Gastrocnemius medialis (tissue), 4 donors: Measurements from ENCODE around the gene CHST2. TPM values are rescaled to one million over a fixed set of nuclear protein-coding genes. Genes with fewer than 3 reads are reported as not detected.

ENCODE experiments used
- ATAC-seq, 2 donors: fragments of 150-250 bp; one replicate each; pipeline ENCODE4 v1.9.1; 2016
- DNase-seq, 2 donors: peaks; one replicate each; pipeline ENCODE4 v3.0.0-alpha.2; 2019
- H3K27ac ChIP-seq, 4 donors: fragments of 200-600 bp; sonication (generic); 1 replicate in 1 of 4; 2 replicates in 3 of 4; pipeline ENCODE4 v1.5.1; 2016 to 2018; ENCODE audit warnings: mild to moderate bottlenecking in 2 of 4, moderate library complexity in 1 of 4
- H3K27me3 ChIP-seq, 3 donors: fragments of 200-600 bp; sonication (generic) in 2 of 3; 1 replicate in 1 of 3; 2 replicates in 2 of 3; pipeline versions ENCODE4 v1.5.1 to v1.6.0; 2016 to 2019; ENCODE audit warnings: mild to moderate bottlenecking in 1 of 3, moderate library complexity in 1 of 3
- H3K36me3 ChIP-seq, 2 donors: fragments of 200-600 bp; sonication (generic) in 1 of 2; one replicate each; pipeline ENCODE4 v1.5.1; 2017 to 2018
- H3K4me1 ChIP-seq, 2 donors: fragments of 200-600 bp; sonication (generic) in 1 of 2; one replicate each; pipeline ENCODE4 v1.5.1; 2016 to 2017; ENCODE audit warnings: mild to moderate bottlenecking in 2 of 2
- H3K4me3 ChIP-seq, 4 donors: fragments of 200-600 bp; sonication (generic) in 3 of 4; 1 replicate in 1 of 4; 2 replicates in 3 of 4; pipeline ENCODE4 v1.5.1; 2016 to 2019; ENCODE audit warnings: mild to moderate bottlenecking in 2 of 4
- H3K9me3 ChIP-seq, 3 donors: fragments of 200-600 bp; sonication (generic) in 2 of 3; 1 replicate in 1 of 3; 2 replicates in 2 of 3; pipeline ENCODE4 v1.5.1; 2016 to 2019
- POLR2A ChIP-seq, 2 donors: fragments of 450-650 bp; IDR thresholded peaks; one replicate each; pipeline ENCODE4 v1.6.1; 2017; ENCODE audit warnings: antibody characterized with exemption in 2 of 2, mild to moderate bottlenecking in 2 of 2, moderate library complexity in 2 of 2
- in situ Hi-C, 4 donors: fragments of 200-750 bp; cut with MboI; loops; one replicate each; pipeline versions ENCODE4 v1.15.0 to v1.8.0; 2017; ENCODE audit warnings: low sequenced_read_pairs in 4 of 4
- intact Hi-C: fragments of 100-400 bp; cut with DNase I; formaldehyde crosslinking; loops from one replicate; pipeline ENCODE4 v1.15.1; 2023; ENCODE audit warnings: low total_unique reads
- total RNA-seq, 4 donors: library from RNA; depleted of rRNA; stranded (reverse); fragments of >200 nt; gene quantifications; one replicate each; pipeline versions ENCODE4 v1.1.0 to v1.2.3, GENCODE V29; 2016
- TF ChIP-seq, protein P1 (sequence below), 5 experiments: fragments of 450-650 bp in 3 of 5; fragments of 200-600 bp in 2 of 5; sonication (generic) in 2 of 5; IDR thresholded peaks in 4 of 5; conservative IDR thresholded peaks in 1 of 5; 1 replicate in 4 of 5; 2 replicates in 1 of 5; pipeline ENCODE4 v1.5.1; 2016 to 2019; ENCODE audit warnings: antibody characterized with exemption in 5 of 5, mild to moderate bottlenecking in 3 of 5, moderate library complexity in 3 of 5

Gene CHST2
- total RNA-seq, 4 donors from 2014 or later = 0.41 to 2.9 (median 1.8) TPM

DNA sequence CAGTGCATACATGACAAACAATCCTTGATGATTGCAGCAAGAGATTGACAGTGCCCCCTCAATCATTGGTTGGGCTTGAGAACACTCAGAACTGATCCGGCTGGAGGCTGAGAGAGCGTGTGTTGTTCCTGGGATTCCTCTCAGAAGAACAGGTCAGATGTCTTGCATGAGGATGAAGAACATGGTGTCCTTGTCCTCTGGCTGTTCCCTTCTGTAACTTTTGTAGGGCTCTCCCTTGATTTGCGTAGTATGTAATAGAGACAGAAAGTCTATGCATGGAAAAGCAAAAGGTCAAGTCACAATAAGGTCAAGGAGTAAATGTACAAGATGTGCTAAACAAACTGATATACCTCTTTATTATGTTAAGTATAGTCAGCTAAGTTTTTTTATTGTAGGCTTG is 8.2 kb downstream of the CHST2 start:
- TF ChIP-seq POLR2A (IDR thresholded peaks at IDR 0.05) = no peak
- TF ChIP-seq, protein P1, sequence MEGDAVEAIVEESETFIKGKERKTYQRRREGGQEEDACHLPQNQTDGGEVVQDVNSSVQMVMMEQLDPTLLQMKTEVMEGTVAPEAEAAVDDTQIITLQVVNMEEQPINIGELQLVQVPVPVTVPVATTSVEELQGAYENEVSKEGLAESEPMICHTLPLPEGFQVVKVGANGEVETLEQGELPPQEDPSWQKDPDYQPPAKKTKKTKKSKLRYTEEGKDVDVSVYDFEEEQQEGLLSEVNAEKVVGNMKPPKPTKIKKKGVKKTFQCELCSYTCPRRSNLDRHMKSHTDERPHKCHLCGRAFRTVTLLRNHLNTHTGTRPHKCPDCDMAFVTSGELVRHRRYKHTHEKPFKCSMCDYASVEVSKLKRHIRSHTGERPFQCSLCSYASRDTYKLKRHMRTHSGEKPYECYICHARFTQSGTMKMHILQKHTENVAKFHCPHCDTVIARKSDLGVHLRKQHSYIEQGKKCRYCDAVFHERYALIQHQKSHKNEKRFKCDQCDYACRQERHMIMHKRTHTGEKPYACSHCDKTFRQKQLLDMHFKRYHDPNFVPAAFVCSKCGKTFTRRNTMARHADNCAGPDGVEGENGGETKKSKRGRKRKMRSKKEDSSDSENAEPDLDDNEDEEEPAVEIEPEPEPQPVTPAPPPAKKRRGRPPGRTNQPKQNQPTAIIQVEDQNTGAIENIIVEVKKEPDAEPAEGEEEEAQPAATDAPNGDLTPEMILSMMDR (IDR thresholded peaks at IDR 0.05 in 4 of 5, conservative IDR thresholded peaks at IDR 0.05 in 1 of 5) = no peak
- no peak for ATAC-seq
- Histone ChIP-seq H3K27ac (no peak overlapping the region), H3K9me3 (no peaks in the 10 kb centered on the region), H3K27me3 (no peaks in the 10 kb centered on the region), H3K36me3 (no peaks in the 10 kb centered on the region), H3K4me1 (no peaks in the 10 kb centered on the region), H3K4me3 (no peak overlapping the region)
- in situ Hi-C loops (no loop called here), intact Hi-C loops (loop anchor here (10.0 kb wide), 1 partner anchor 517 kb away; no protein-coding TSS in a partner anchor)
- DNase-seq = no peak

DNA sequence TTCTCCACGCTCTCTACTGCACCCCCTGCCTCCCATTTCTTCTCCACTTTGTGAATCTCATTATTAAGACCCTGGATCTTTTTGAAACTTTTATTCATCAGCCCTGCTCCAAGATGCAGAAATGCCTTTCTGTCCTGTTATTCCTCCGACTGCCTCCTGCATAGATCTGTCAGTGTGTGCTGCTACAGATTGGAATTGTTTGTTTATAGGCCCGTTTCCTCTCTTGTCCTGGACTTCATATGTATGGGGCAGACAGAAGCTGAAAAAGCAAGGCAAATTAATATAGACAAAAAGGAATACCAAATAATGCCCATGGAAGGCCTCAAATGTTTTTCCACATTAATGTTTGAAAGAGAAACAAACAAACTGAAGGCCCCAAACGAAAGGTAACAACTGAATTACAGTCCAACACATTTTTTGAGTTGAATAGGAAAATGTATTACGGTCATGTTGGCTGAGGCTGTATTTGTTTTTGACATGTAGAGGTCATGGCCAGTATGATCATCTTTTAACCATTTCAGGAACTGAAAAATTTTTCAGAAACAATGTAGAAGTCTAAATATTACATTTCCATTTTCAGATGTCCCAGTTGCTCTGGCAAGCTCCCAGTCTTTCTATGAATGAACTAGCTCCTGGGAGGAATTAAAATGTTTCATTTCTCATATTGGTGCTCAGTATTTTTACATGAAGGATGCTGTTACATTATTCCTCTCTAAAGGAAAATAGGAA is 8.8 kb downstream of the CHST2 start:
- intact Hi-C loops = loop anchor here (10.0 kb wide), 1 partner anchor 516 kb away; no protein-coding TSS in a partner anchor

DNA sequence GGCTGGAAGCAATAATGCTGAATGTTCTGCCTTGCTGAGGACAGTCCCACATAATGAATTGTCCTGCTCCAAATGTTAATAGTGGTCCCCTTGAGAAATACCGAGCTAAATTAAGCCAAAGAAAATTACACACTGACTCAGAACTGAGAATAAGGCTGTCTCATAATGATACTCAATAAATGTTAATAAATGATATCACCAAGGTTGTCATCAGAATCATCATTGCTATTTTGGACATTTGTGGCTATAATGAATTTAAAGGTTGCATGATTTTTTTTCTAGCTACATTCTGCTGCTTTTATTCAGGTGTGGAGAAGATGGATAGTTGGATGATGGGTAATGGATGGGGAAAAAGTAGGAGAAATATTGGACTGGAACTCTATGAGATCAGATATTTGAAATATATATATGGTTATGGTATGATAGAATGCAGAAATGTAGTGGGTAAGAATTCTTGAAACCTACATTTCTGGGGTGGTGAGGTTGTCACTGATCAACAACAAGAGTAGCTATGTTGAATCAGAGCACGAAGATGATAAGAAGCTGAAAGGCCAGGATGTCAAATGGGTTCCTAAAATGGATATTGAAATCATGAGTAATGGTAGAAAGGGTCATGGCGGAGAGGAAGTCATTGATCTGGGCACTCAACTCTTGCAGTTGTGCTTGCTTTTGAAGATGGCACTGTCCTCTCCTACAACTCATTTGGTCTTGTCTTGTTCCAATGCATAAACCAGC is 12.8 kb downstream of the CHST2 start:
- no peak for TF ChIP-seq POLR2A (IDR thresholded peaks at IDR 0.05)
- TF ChIP-seq, protein P1 (IDR thresholded peaks at IDR 0.05 in 4 of 5, conservative IDR thresholded peaks at IDR 0.05 in 1 of 5) = no peak
- ATAC-seq (no peak), DNase-seq (no peak)
- Histone ChIP-seq H3K9me3 (no peaks in the 10 kb centered on the region), H3K27me3 (peaks cover 0 to 7% (median 0%) of the 10 kb centered on the region in 3 donors), H3K27ac (no peak overlapping the region), H3K4me1 (no peaks in the 10 kb centered on the region), H3K36me3 (no peaks in the 10 kb centered on the region), H3K4me3 (no peak overlapping the region)
- in situ Hi-C loops (no loop called here), intact Hi-C loops (no loop called here)

More for the DNA sequence above, 8.8 kb downstream of the CHST2 start:
- TF ChIP-seq, protein P1 (IDR thresholded peaks at IDR 0.05 in 4 of 5, conservative IDR thresholded peaks at IDR 0.05 in 1 of 5) = no peak
- ATAC-seq (no peak), DNase-seq (no peak)
- in situ Hi-C loops = no loop called here
- H3K9me3 ChIP-seq = no peaks in the 10 kb centered on the region
- no peaks in the 10 kb centered on the region for H3K4me1 ChIP-seq
- no peaks in the 10 kb centered on the region for H3K36me3 ChIP-seq
- no peaks in the 10 kb centered on the region for H3K27me3 ChIP-seq
- peak overlapping the region in 1 of 4 donors; percentile 27 for H3K27ac ChIP-seq
- H3K4me3 ChIP-seq = no peak overlapping the region

DNA sequence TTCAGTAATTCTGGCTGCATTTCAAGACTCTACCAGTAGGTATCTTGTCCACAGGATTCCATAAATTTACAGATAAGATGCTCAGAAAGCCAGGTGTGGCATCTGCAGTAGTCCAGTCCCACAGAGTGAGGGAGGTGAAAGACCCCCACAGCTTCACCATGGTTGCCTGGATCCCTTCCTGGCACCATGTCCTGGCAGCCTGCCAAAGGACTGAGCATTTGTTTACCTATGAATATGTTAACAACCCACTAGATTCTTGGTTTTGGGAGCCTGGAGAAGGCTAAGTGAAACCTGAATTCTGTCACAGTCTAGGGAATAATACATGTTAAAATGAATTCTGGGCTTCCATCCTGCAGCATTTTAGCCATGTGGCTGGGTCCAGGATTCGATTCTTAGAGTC is 14.9 kb downstream of the CHST2 start:
- in situ Hi-C loops = no loop called here
- no peak overlapping the region for H3K27ac ChIP-seq
- H3K9me3 ChIP-seq = no peaks in the 10 kb centered on the region
- peaks cover 0 to 7% (median 0%) of the 10 kb centered on the region in 3 donors for H3K27me3 ChIP-seq
- intact Hi-C loops = no loop called here
- H3K4me1 ChIP-seq = no peaks in the 10 kb centered on the region
- DNase-seq (no peak), ATAC-seq (no peak)
- no peaks in the 10 kb centered on the region for H3K36me3 ChIP-seq
- TF ChIP-seq, protein P1 (IDR thresholded peaks at IDR 0.05 in 4 of 5, conservative IDR thresholded peaks at IDR 0.05 in 1 of 5) = no peak
- no peak for TF ChIP-seq POLR2A (IDR thresholded peaks at IDR 0.05)
- H3K4me3 ChIP-seq = no peak overlapping the region
